Left lung (tissue), 10 donors: ENCODE data around the gene ZFP36L1. TPM values are rescaled to one million over a fixed set of nuclear protein-coding genes. Genes with fewer than 3 reads are reported as not detected.

ENCODE experiments used
- ATAC-seq: fragments of 200-7000 bp; cut with Tn5 transposase; one replicate; pipeline ENCODE4 v1.9.1; 2020; ENCODE audit warnings: moderate library complexity
- DNase-seq, 4 donors: peaks; one replicate each; pipeline ENCODE4 v3.0.0-alpha.2; 2013 to 2020
- H3K27ac ChIP-seq, 2 donors: fragments of 200-600 bp; sonication (generic) in 1 of 2; one replicate each; pipeline versions ENCODE4 v1.5.0 to v1.8.0; 2020 to 2021
- H3K27me3 ChIP-seq, 2 donors: fragments of 200-600 bp; sonication (generic) in 1 of 2; one replicate each; pipeline versions ENCODE4 v1.5.0 to v1.8.0; 2020 to 2021
- H3K36me3 ChIP-seq, 2 donors: fragments of 200-600 bp; sonication (generic) in 1 of 2; one replicate each; pipeline versions ENCODE4 v1.5.0 to v1.8.0; 2020 to 2021
- H3K4me1 ChIP-seq, 2 donors: fragments of 200-600 bp; one replicate each; pipeline ENCODE4 v1.8.0; 2021
- H3K4me3 ChIP-seq, 2 donors: fragments of 200-600 bp; sonication (generic) in 1 of 2; one replicate each; pipeline versions ENCODE4 v1.5.0 to v1.8.0; 2020 to 2021; ENCODE audit warnings: mild to moderate bottlenecking in 1 of 2
- H3K9me3 ChIP-seq, 2 donors: fragments of 200-600 bp; sonication (generic) in 1 of 2; one replicate each; pipeline versions ENCODE4 v1.5.0 to v1.8.0; 2020 to 2021
- intact Hi-C, 2 donors: fragments of 100-400 bp; cut with DNase I; formaldehyde crosslinking; loops; one replicate each; pipeline versions ENCODE4 v1.11.2 to v1.14.2; 2022
- polyA plus RNA-seq, 6 donors: library from polyadenylated mRNA; unstranded; fragments of 120-200 nt; gene quantifications; one replicate each; pipeline ENCODE4 v1.2.1, GENCODE V29; 2013; ENCODE audit not compliant: insufficient read length in 6 of 6
- total RNA-seq, 2 donors: library from RNA; stranded (reverse); fragmentation: NEBNext Ultra II Directional; extraction: Animal tissue kit (Norgen Biotek cat#: 25700); gene quantifications; one replicate each; pipeline ENCODE4 v1.2.1, GENCODE V29; 2021
- TF ChIP-seq, protein P1 (sequence below), 2 donors: fragments of 200-600 bp; sonication (generic) in 1 of 2; IDR thresholded peaks; one replicate each; pipeline versions ENCODE4 v1.5.0 to v1.8.0; 2021; ENCODE audit warnings: antibody characterized with exemption in 2 of 2
- donor health status: DM: no; HTN: yes; CAD: no.
- donor health status: DM: no; HTN: no; CAD: no.

Gene ZFP36L1
- total and polyA plus RNA-seq, 8 donors, result 292 to 603 (median 469) TPM

DNA sequence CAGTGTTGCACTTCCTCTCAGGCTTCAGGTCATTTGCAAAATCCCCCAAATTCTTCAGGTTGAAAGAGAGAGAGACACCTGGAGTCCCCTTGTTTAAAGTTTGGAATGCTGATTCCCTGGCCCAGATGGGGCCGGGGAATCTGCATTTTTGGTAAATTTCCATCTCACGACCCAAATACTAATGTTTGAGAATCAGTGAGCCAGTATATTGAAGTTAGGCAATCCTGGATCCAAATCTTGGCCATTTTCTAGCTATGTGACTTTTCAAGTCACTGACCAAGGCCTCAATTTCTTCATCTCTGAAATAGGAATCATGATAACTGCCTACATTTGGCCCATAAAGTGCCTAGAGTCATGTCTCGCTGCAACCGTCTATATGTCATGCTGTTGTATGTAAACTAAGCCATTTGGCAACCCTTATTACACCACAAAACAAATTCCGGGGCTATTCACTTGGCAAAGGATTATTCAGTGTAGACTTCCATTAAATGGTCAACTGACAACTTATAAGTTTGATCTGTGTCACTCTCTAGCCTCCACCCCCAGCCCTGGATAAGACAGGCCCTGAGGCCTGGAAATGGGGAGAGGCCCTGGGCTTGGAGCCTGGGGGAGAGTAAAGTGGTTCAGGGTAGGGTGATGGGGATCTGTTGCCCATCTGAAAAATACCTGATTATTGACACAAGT is 3.7 kb upstream of the ZFP36L1 start:
- Histone ChIP-seq H3K27me3 (no peaks in the 10 kb centered on the region), H3K27ac (peak overlapping the region; percentile 100), H3K9me3 (peaks cover 0 to 4% of the 10 kb centered on the region in 2 donors), H3K36me3 (peaks cover 0 to under 1% of the 10 kb centered on the region in 2 donors), H3K4me1 (peaks cover 3 to 17% of the 10 kb centered on the region in 2 donors), H3K4me3 (peak overlapping the region; percentile 59 to 78)
- TF ChIP-seq, protein P1, sequence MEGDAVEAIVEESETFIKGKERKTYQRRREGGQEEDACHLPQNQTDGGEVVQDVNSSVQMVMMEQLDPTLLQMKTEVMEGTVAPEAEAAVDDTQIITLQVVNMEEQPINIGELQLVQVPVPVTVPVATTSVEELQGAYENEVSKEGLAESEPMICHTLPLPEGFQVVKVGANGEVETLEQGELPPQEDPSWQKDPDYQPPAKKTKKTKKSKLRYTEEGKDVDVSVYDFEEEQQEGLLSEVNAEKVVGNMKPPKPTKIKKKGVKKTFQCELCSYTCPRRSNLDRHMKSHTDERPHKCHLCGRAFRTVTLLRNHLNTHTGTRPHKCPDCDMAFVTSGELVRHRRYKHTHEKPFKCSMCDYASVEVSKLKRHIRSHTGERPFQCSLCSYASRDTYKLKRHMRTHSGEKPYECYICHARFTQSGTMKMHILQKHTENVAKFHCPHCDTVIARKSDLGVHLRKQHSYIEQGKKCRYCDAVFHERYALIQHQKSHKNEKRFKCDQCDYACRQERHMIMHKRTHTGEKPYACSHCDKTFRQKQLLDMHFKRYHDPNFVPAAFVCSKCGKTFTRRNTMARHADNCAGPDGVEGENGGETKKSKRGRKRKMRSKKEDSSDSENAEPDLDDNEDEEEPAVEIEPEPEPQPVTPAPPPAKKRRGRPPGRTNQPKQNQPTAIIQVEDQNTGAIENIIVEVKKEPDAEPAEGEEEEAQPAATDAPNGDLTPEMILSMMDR (IDR thresholded peaks at IDR 0.05), result no peak
- ATAC-seq, result no peak
- intact Hi-C loops, result loop anchor here in 1 of 2 donors (10.0 kb wide), 1 partner anchor 402 kb away; no protein-coding TSS in a partner anchor
- no peak for DNase-seq

- Histone ChIP-seq H3K27ac (peak overlapping the region; percentile 100), H3K4me3 (peak overlapping the region; percentile 59 to 78), H3K36me3 (peaks cover 0 to 8% of the 10 kb centered on the region in 2 donors), H3K4me1 (peaks cover 3 to 17% of the 10 kb centered on the region in 2 donors), H3K27me3 (no peaks in the 10 kb centered on the region), H3K9me3 (no peaks in the 10 kb centered on the region)
- peak; percentile 82 to 94 (median 88) for DNase-seq
- ATAC-seq, result peak; percentile 51
- intact Hi-C loops, result loop anchor here in 1 of 2 donors (10.0 kb wide), 1 partner anchor 401 kb away; no protein-coding TSS in a partner anchor
- TF ChIP-seq, protein P1 (IDR thresholded peaks at IDR 0.05), result peak; percentile 52 to 91
These were observed 2.9 kb upstream of the ZFP36L1 start for GRCh38 chr14:68795597-68796417.

DNA sequence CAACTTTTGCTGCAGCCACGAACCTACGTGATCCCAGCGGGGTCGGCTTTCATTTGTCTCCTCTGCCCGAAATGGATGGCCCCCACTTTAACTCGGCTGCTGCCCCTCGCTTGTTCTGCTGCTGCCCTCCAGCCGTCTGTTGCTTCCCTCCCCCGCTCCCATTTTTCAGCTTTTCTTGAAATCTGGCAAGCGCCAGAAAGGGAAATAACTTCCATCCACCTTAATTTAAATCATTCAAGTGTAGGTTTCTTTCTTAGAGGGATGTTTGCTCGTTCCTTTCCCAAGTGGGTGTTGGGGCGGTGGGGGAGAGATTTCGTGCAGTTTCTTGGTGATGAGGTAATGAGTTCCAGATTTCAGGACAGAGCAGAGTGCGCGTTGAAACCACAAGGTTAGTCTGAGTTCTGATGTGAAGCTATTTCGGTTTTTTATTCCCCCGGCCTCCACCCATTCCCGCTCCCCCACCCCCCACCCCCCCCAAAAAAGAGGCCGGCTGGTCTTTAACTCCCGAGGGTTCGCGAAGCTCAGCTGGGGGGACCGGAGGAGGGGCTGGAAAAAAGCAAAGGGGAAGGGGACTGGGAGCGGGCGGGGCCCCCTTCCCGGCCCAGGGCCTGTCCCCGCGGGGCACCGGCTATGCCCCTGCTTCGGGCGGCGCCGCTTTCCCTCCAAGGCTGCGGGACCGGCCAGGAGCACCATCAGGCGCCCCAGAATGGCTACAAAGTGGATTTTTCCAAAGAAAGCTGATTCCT is 2.2 kb upstream of the ZFP36L1 start:
- H3K4me1 ChIP-seq, result peaks cover 3 to 21% of the 10 kb centered on the region in 2 donors
- ATAC-seq, result peak; percentile 1
- intact Hi-C loops, result loop anchor here in 1 of 2 donors (10.0 kb wide), 1 partner anchor 400 kb away; no protein-coding TSS in a partner anchor

DNA sequence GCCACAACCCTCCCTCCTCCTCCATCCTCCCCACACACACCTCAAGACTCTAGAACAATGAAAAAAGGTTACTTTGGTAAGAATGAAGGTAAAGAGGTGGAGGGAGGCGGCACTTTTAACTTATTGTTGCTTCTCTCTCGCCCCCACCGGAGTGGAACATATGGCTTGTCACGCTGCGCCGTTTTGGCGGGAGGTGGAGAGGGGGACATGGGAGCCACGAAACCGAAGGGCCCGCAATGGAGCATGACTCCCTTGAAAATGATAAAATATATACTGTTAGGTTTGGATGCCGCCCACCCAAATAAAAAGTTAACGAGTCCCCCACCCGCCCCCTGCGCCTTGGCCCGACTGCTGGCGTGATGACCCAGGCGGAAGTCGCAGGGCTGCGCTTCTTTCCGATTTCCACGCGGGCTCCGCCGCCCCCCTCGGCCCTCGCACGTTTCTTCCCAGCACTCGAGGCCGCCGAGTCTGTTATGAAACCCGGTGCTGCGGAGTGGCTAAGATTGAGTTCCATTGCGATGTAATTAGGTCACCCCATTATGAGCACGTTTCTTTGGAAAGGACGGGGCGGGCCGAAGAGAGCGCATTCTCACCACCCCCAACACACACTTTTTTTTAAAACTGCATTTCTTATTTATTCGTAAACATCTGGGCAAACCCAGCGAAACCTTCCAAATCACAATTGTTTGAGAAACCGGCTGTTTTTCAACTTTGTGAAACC is 1.4 kb upstream of the ZFP36L1 start:
- H3K36me3 ChIP-seq, result peaks cover 0 to 23% of the 10 kb centered on the region in 2 donors
- ATAC-seq (peak; percentile 48), DNase-seq (peak; percentile 88 to 95 (median 92))
- TF ChIP-seq, protein P1 (IDR thresholded peaks at IDR 0.05), result no peak
- H3K27ac ChIP-seq, result peak overlapping the region; percentile 100
- H3K4me1 ChIP-seq, result peaks cover 6 to 28% of the 10 kb centered on the region in 2 donors
- H3K9me3 ChIP-seq, result no peaks in the 10 kb centered on the region
- H3K27me3 ChIP-seq, result no peaks in the 10 kb centered on the region
- intact Hi-C loops, result loop anchor here in 1 of 2 donors (10.0 kb wide), 1 partner anchor 399 kb away; no protein-coding TSS in a partner anchor
- peak overlapping the region; percentile 59 to 78 for H3K4me3 ChIP-seq

More for the DNA sequence above, 2.2 kb upstream of the ZFP36L1 start:
- peak overlapping the region; percentile 100 for H3K27ac ChIP-seq
- peak in 1 of 4 donors; percentile 79 for DNase-seq
- H3K4me3 ChIP-seq, result peak overlapping the region; percentile 59 to 78
- H3K27me3 ChIP-seq, result no peaks in the 10 kb centered on the region
- no peaks in the 10 kb centered on the region for H3K9me3 ChIP-seq
- H3K36me3 ChIP-seq, result peaks cover 0 to 16% of the 10 kb centered on the region in 2 donors
- TF ChIP-seq, protein P1 (IDR thresholded peaks at IDR 0.05), result no peak
